Lung (tissue), 12 donors: ENCODE data around the gene GPRIN3. TPM values are rescaled to one million over a fixed set of nuclear protein-coding genes. Genes with fewer than 3 reads are reported as not detected.
"Not testable (repeated sequence)": the region's sequence is repeated elsewhere in the genome, so short reads cannot be mapped to it uniquely, and the experiment has no call there.

Source experiments
- ATAC-seq: fragments of 200-7000 bp; cut with Tn5 transposase; one replicate; pipeline ENCODE4 v1.9.1; 2020; ENCODE audit warnings: moderate number of reproducible peaks; ENCODE audit not compliant: insufficient read depth, low FRiP score
- DNase-seq, 3 donors: peaks; one replicate each; pipeline ENCODE4 v3.0.0-alpha.2; 2013 to 2017
- H3K27ac ChIP-seq, 2 donors: one replicate each; pipeline ENCODE4 v1.5.1; 2013; ENCODE audit warnings: mild to moderate bottlenecking in 2 of 2, moderate library complexity in 2 of 2, control low read depth in 1 of 2, inconsistent platforms in 1 of 2, low read depth in 1 of 2, low read length in 1 of 2
- H3K27me3 ChIP-seq, 3 donors: one replicate each; pipeline ENCODE4 v1.5.1; 2013; ENCODE audit warnings: low read length in 2 of 3; ENCODE audit not compliant: control insufficient read depth in 3 of 3, insufficient read depth in 3 of 3
- H3K36me3 ChIP-seq, 4 donors: one replicate each; pipeline ENCODE4 v1.5.1; 2013; ENCODE audit warnings: low read length in 4 of 4, mild to moderate bottlenecking in 1 of 4, moderate library complexity in 1 of 4; ENCODE audit not compliant: control insufficient read depth in 4 of 4, insufficient read depth in 4 of 4
- H3K4me1 ChIP-seq, 5 donors: one replicate each; pipeline ENCODE4 v1.5.1; 2013; ENCODE audit warnings: low read length in 5 of 5, mild to moderate bottlenecking in 2 of 5, moderate library complexity in 1 of 5; ENCODE audit not compliant: control insufficient read depth in 5 of 5, insufficient read depth in 5 of 5
- H3K4me3 ChIP-seq: one replicate; pipeline ENCODE4 v1.5.1; 2013; ENCODE audit warnings: mild to moderate bottlenecking, control low read depth, moderate library complexity
- H3K9ac ChIP-seq, 2 donors: one replicate each; pipeline ENCODE4 v1.5.1; 2013; ENCODE audit warnings: low read length in 2 of 2, control low read depth in 1 of 2; ENCODE audit not compliant: insufficient read depth in 1 of 2
- H3K9me3 ChIP-seq, 4 donors: one replicate each; pipeline ENCODE4 v1.5.1; 2013; ENCODE audit warnings: low read length in 3 of 4, mild to moderate bottlenecking in 1 of 4, moderate library complexity in 1 of 4; ENCODE audit not compliant: control insufficient read depth in 4 of 4, insufficient read depth in 3 of 4
- CTCF ChIP-seq: IDR thresholded peaks from 2 replicates; pipeline ENCODE4 v1.5.1; 2012; ENCODE audit warnings: mild to moderate bottlenecking; ENCODE audit errors: control extremely low read depth, extremely low read depth
- whole genome bisulfite sequencing, 2 donors: extraction: QIAGEN DNeasy Blood & Tissue Kit; methylation state at CpG; one replicate each; pipeline ENCODE4 v1.1.7; 2013; 5-methylcytosine and 5-hydroxymethylcytosine counted together
- polyA plus RNA-seq, 2 donors: library from polyadenylated mRNA; stranded (reverse); fragments of 200-250 nt; gene quantifications; one replicate each; pipeline ENCODE4 v1.2.1, GENCODE V29; 2013
- total RNA-seq, 2 donors: library from RNA; depleted of rRNA in 1 of 2; stranded (reverse); fragments of >200 nt in 1 of 2; gene quantifications; one replicate each; pipeline ENCODE4 v1.2.1, GENCODE V29; 2014 to 2021
- donor health status: control.
- donor health status: control.
- donor health status: Bipolar disorder and iron deficiency.
- donor health status: healthy.
- donor health status: DM: yes; HTN: yes; CAD: no.

GPRIN3 gene
- total and polyA plus RNA-seq, 4 donors, result 1.6 to 14.4 (median 4.3) TPM

GRCh38 chr4:89312066-89312465, 4.5 kb upstream of the GPRIN3 start:
- no peak for TF ChIP-seq CTCF
- Histone ChIP-seq H3K9ac (no peak overlapping the region), H3K27me3 (peaks cover 0 to 3% (median 2%) of the 10 kb centered on the region in 3 donors), H3K4me3 (no peak overlapping the region), H3K36me3 (no peaks in the 10 kb centered on the region), H3K9me3 (no peaks in the 10 kb centered on the region), H3K27ac (no peak overlapping the region), H3K4me1 (peaks cover 2 to 10% (median 3%) of the 10 kb centered on the region in 5 donors)
- peak in 1 of 3 donors; percentile 23 for DNase-seq
- no peak for ATAC-seq

- Histone ChIP-seq H3K36me3 (no peaks in the 10 kb centered on the region), H3K9ac (no peak overlapping the region), H3K27me3 (peaks cover 0 to 8% (median 8%) of the 10 kb centered on the region in 3 donors), H3K4me1 (peaks cover 2 to 6% (median 5%) of the 10 kb centered on the region in 5 donors), H3K4me3 (no peak overlapping the region), H3K27ac (no peak overlapping the region), H3K9me3 (no peaks in the 10 kb centered on the region)
- WGBS, 2 donors, result 71 to 92% methylated on average over 1 of the region's 1 CpG
- ATAC-seq (no peak), DNase-seq (no peak)
- no peak for TF ChIP-seq CTCF
These were observed 3.8 kb upstream of the GPRIN3 start for GRCh38 chr4:89311433-89311832.

- DNase-seq, H3K4me1 ChIP-seq, ATAC-seq, H3K36me3 ChIP-seq, H3K27ac ChIP-seq, H3K9ac ChIP-seq, H3K4me3 ChIP-seq, H3K9me3 ChIP-seq: not testable (repeated sequence)
- peaks cover 0 to 15% (median 10%) of the 10 kb centered on the region in 3 donors for H3K27me3 ChIP-seq
- WGBS, 2 donors, result 94 to 96% methylated on average over 5 of the region's 5 CpGs
These were observed 1.6 kb upstream of the GPRIN3 start for GRCh38 chr4:89309154-89309553.

- no peak overlapping the region for H3K9ac ChIP-seq
- TF ChIP-seq CTCF, result no peak
- WGBS, 2 donors, result 18 to 27% methylated on average over 6 of the region's 6 CpGs
- H3K36me3 ChIP-seq, result no peaks in the 10 kb centered on the region
- H3K27ac ChIP-seq, result peak overlapping the region in 1 of 2 donors; percentile 88
- peaks cover 0 to 15% (median 10%) of the 10 kb centered on the region in 3 donors for H3K27me3 ChIP-seq
- ATAC-seq, result no peak
- peaks cover 2 to 6% (median 5%) of the 10 kb centered on the region in 5 donors for H3K4me1 ChIP-seq
- DNase-seq, result no peak
- no peaks in the 10 kb centered on the region for H3K9me3 ChIP-seq
- peak overlapping the region; percentile 40 for H3K4me3 ChIP-seq
These were observed 531 bp upstream of the GPRIN3 start for GRCh38 chr4:89308161-89308500.
